HepG2 (cell line): ENCODE data around the gene FAM187B. TPM values are rescaled to one million over a fixed set of nuclear protein-coding genes. Genes with fewer than 3 reads are reported as not detected.

ENCODE experiments used
- ATAC-seq: fragments of 200-7000 bp; cut with Tn5 transposase; 3 replicates; pipeline ENCODE4 v1.9.1; 2020; ENCODE audit warnings: mild to moderate bottlenecking, moderate library complexity
- BruUV-seq: library from RNA; stranded (reverse); fragments of 400-500 nt; replicated peaks from 2 replicates; lab custom pipeline; 2021; lab: Mats Ljungman, UMichigan
- CTCF ChIA-PET: fragments of 300-600 bp; formaldehyde crosslinking; extraction: SDS; loops from one replicate; lab custom pipeline; 2021; ENCODE audit warnings: low total read pairs, inconsistent platforms, low intra/inter-chr PET ratio; lab: Yijun Ruan, JAX
- POLR2A ChIA-PET: fragments of 350-600 bp; sonication (Branson Sonifier 250); formaldehyde crosslinking; loops from one replicate; lab custom pipeline; 2020; ENCODE audit warnings: antibody characterized with exemption, inconsistent platforms; lab: Yijun Ruan, JAX
- DNase-seq: peaks from one replicate; pipeline ENCODE4 v3.0.0-alpha.2; 2015; ENCODE audit warnings: low spot score
- FAIRE-seq: peaks from 3 replicates; lab custom pipeline; 2011; peaks lifted over from hg19 to GRCh38; lab: Jason Lieb, UNC
- H2AFZ ChIP-seq: one replicate; pipeline ENCODE4 v1.6.1; 2011; ENCODE audit warnings: low read length, inconsistent platforms
- H3K27ac ChIP-seq: fragments of 300-600 bp; 3 replicates; pipeline ENCODE4 v1.8.0; 2011; ENCODE audit warnings: mixed run types, mild to moderate bottlenecking, mixed read lengths, low read length, inconsistent platforms; ENCODE audit not compliant: insufficient read depth; ENCODE audit errors: extremely low read length
- H3K27me3 ChIP-seq, 2 experiments: fragments of 200-600 bp in 1 of 2; 2 replicates in 1 of 2; 3 replicates in 1 of 2; pipeline versions ENCODE4 v1.6.0 to v1.8.0; 2011; ENCODE audit warnings: low read length in 2 of 2, mild to moderate bottlenecking in 2 of 2, moderate library complexity in 2 of 2, inconsistent platforms in 1 of 2; ENCODE audit not compliant: insufficient read depth in 2 of 2, control insufficient read depth in 1 of 2
- H3K36me3 ChIP-seq, 2 experiments: fragments of 200-600 bp in 1 of 2; replicated peaks in 1 of 2; 2 replicates in 1 of 2; 3 replicates in 1 of 2; pipeline versions ENCODE4 v1.5.1 to v1.8.0; 2011; ENCODE audit warnings: low read length in 2 of 2, inconsistent platforms in 1 of 2; ENCODE audit not compliant: insufficient read depth in 2 of 2, control insufficient read depth in 1 of 2
- H3K4me1 ChIP-seq: 2 replicates; pipeline ENCODE4 v1.5.1; 2012; ENCODE audit warnings: low read length, inconsistent platforms; ENCODE audit not compliant: insufficient read depth
- H3K4me2 ChIP-seq: 2 replicates; pipeline ENCODE4 v1.6.0; 2011; ENCODE audit warnings: low read depth, low read length, inconsistent platforms
- H3K4me3 ChIP-seq, 3 experiments: fragments of 200-600 bp in 1 of 3; sonication (generic), shearing (Covaris generic) in 1 of 3; replicated peaks in 1 of 3; 2 replicates each; pipeline ENCODE4 v1.5.1; 2011 to 2016; ENCODE audit warnings: low read length in 3 of 3, inconsistent platforms in 2 of 3, low read depth in 2 of 3, mild to moderate bottlenecking in 2 of 3, control low read depth in 1 of 3, mixed read lengths in 1 of 3; ENCODE audit not compliant: insufficient read depth in 1 of 3
- H3K79me2 ChIP-seq: one replicate; pipeline ENCODE4 v1.6.1; 2011; ENCODE audit warnings: low read length, inconsistent platforms; ENCODE audit not compliant: insufficient read depth
- H3K9ac ChIP-seq: 2 replicates; pipeline ENCODE4 v1.6.0; 2011; ENCODE audit warnings: mild to moderate bottlenecking, low read depth, low read length, inconsistent platforms; ENCODE audit not compliant: insufficient read depth
- H3K9me3 ChIP-seq: 2 replicates; pipeline ENCODE4 v1.5.1; 2012; ENCODE audit warnings: mild to moderate bottlenecking, low read length
- H4K20me1 ChIP-seq: 2 replicates; pipeline ENCODE4 v1.6.0; 2011; ENCODE audit warnings: inconsistent platforms, mild to moderate bottlenecking, low read length, moderate library complexity; ENCODE audit not compliant: insufficient read depth
- AGO2 ChIP-seq: fragments of 200-400 bp; formaldehyde crosslinking; optimal IDR thresholded peaks from 2 replicates; pipeline ENCODE3; 2017; ENCODE audit warnings: mild to moderate bottlenecking, low read depth, low read length, moderate library complexity
- HMG20B ChIP-seq: conservative IDR thresholded peaks from 2 replicates; pipeline ENCODE4 v1.6.1; 2016; ENCODE audit warnings: missing genetic modification reagents, missing compliant biosample characterization
- KAT7 ChIP-seq: IDR thresholded peaks from 2 replicates; pipeline ENCODE4 v1.6.1; 2018; ENCODE audit warnings: borderline replicate concordance, missing compliant biosample characterization
- MXI1 ChIP-seq: IDR thresholded peaks from 3 replicates; pipeline ENCODE4 v1.6.1; 2012; ENCODE audit warnings: low read depth, low read length, inconsistent platforms, borderline replicate concordance
- NPAS2 ChIP-seq: sonication (generic); formaldehyde crosslinking; IDR thresholded peaks from 2 replicates; pipeline ENCODE4 v1.8.0; 2022; ENCODE audit warnings: mild to moderate bottlenecking, missing genetic modification reagents, borderline replicate concordance
- RBFOX2 ChIP-seq: fragments of 200-400 bp; formaldehyde crosslinking; IDR thresholded peaks from 2 replicates; pipeline ENCODE4 v1.6.1; 2017; ENCODE audit warnings: low read depth, mild to moderate bottlenecking, low read length
- TBL1XR1 ChIP-seq: fragments of 150-350 bp; IDR thresholded peaks from 2 replicates; pipeline ENCODE4 v1.6.1; 2014; ENCODE audit warnings: borderline replicate concordance, low read length; ENCODE audit not compliant: partially characterized antibody
- ZBTB26 ChIP-seq: IDR thresholded peaks from 2 replicates; pipeline ENCODE4 v1.6.1; 2016; ENCODE audit warnings: missing compliant biosample characterization, missing genetic modification reagents, borderline replicate concordance
- WGBS: methylation state at CpG from one replicate; pipeline ENCODE4 v1.1.6; 2017; ENCODE audit warnings: low lambda C conversion rate; 5-methylcytosine and 5-hydroxymethylcytosine counted together
- in situ Hi-C: cut with HindIII; loops from 2 replicates; pipeline ENCODE4 v1.10.0; 2017; ENCODE audit warnings: low pct_unique_long_range_greater_than_20kb; ENCODE audit not compliant: extremely low pct_ligation_motif_present
- intact Hi-C: fragments of 100-400 bp; cut with micrococcal nuclease; formaldehyde crosslinking; loops from one replicate; pipeline ENCODE4 v1.10.0; 2022; ENCODE audit not compliant: unreplicated experiment
- polyA plus RNA-seq, 8 experiments: library from polyadenylated mRNA; depleted of rRNA in 3 of 8; stranded (reverse) in 7 of 8; unstranded in 1 of 8; fragments of >200 nt; fragmentation: Illumina TruSeq in 4 of 8; extraction: Trizol in 4 of 8; gene quantifications; 2 replicates each; pipeline versions ENCODE4 v1.2.1 to v1.2.3, GENCODE V29; 2011 to 2016; ENCODE audit warnings: low read depth in 4 of 8, missing spikeins in 1 of 8, mixed read lengths in 1 of 8; ENCODE audit not compliant: insufficient read depth in 1 of 8
- total RNA-seq, 5 experiments: library from RNA; depleted of rRNA; stranded (reverse); fragments of >200 nt; fragmentation: Illumina TruSeq; extraction: Trizol; gene quantifications; 2 replicates each; pipeline ENCODE4 v1.2.3, GENCODE V29; 2016; ENCODE audit warnings: low read depth in 1 of 5

The FAM187B gene
- total and polyA plus RNA-seq, 2 of the 13 experiments (the other 11 are each of a cell fraction or from before 2014, with no cell fraction given) = not detected

DNA sequence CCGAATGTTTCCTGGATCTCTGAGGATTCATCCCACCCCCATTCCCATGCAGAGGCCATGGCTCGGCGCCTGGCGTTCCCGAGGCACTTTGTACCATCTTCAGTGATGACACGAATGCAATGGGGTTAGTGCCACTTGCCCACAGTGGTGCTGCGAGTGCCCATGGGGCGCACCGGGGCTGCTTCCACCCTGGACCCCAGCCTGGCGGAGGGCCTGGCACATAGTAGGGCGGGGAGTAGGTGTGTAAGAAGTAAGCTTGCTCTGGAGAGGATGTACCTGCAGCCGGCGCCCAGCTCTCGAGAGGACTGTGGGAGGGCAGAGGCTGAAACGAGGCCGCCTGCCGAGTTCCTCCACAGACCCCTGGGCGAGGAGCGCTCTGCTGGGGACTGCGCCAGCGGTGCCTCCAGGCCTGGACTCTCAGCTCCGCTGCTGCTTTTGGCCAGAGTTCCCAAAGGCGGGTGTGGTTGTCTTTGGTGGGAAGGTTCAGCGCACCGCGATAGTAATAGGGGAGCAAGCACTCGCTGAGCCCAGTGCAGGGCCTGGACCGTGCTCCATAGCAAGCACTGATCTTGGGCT, 48.3 kb upstream of the FAM187B start:
- FAIRE-seq (no peak), ATAC-seq (no peak), DNase-seq (no peak)
- intact Hi-C loops (no loop called here), in situ Hi-C loops (no loop called here)
- Histone ChIP-seq H3K79me2 (no peaks in the 10 kb centered on the region), H3K4me1 (peaks cover 27% of the 10 kb centered on the region), H3K9me3 (no peaks in the 10 kb centered on the region), H2AFZ (no peak overlapping the region), H4K20me1 (no peaks in the 10 kb centered on the region), H3K4me3 (no peak overlapping the region), H3K36me3 (peaks cover 16 to 29% of the 10 kb centered on the region in 2 experiments), H3K9ac (no peak overlapping the region), H3K27me3 (no peaks in the 10 kb centered on the region), H3K27ac (no peak overlapping the region), H3K4me2 (no peak overlapping the region)
- no TSS peak for BruUV-seq
- WGBS = 96% methylated on average over 20 of the region's 28 CpGs
- TF ChIP-seq ZBTB26 (CRISPR knock-in tag) = no peak
- TF ChIP-seq MXI1 = no peak
- no peak for TF ChIP-seq TBL1XR1
- peak; percentile 28 for TF ChIP-seq AGO2
- no peak for TF ChIP-seq HMG20B (CRISPR knock-in tag)
- no peak for TF ChIP-seq KAT7
- TF ChIP-seq RBFOX2 = peak; percentile 31; the same call in 1 of the 2 replicates
- TF ChIP-seq NPAS2 = no peak
- ChIA-PET CTCF (no interaction called here), POLR2A (no interaction called here)
